ENCODE results near the gene GALNTL6.
"Not testable (repeated sequence)": the region's sequence is repeated elsewhere in the genome, so short reads cannot be mapped to it uniquely, and the experiment has no call there.

Gene GALNTL6

GRCh38 chr4:172428979-172429378, 615.8 kb downstream of the GALNTL6 start:
- DNase-seq; intact Hi-C loops (cut with DNase I): not testable (repeated sequence)

DNA sequence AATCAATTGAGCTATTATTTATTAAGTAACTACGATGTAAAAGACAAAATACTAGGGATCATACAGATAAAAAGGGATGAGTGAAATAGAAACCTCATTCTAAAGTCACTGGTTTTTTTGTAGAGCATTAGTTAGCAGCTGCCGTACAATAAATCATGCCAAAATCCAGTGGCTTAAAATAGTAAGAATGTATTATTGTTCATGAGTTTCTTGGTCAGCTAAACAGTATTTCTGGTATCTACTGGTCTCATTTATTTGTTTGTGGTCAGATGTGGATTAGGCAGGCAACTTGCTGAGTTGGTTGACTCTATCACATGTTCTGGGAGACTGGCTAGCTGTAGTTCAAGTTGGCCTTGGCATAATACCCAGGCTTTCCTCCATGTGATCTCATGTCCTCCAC, 667.3 kb downstream of the GALNTL6 start:
- DNase-seq: no peak
- intact Hi-C loops (cut with DNase I): no loop called here

GRCh38 chr4:172481802-172482508, 668.8 kb downstream of the GALNTL6 start:
- DNase-seq: peak in 1 of 42 donors; percentile 0
- intact Hi-C loops (cut with DNase I): no loop called here

GRCh38 chr4:172485007-172485406, 671.8 kb downstream of the GALNTL6 start:
- DNase-seq: no peak
- intact Hi-C loops (cut with DNase I): no loop called here

DNA sequence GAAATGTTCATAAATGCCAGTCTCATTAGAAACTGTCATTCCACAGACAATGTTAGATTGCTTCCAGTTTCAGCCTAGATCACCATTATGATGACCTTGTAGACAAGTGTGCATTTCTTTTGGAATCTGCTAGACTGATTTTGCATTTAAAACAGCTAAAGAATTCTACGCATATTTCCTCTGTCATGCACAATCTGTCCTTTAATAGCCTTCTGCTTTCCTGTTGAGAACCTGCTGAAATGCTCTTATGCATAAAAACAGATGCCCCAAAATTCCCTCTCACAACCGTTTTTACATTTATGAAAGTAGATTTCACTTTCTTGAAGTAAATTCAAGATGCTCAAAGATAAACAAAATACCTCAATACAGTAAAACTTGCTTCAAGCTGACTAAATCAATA, 673.3 kb downstream of the GALNTL6 start:
- intact Hi-C loops (cut with DNase I): no loop called here

DNA sequence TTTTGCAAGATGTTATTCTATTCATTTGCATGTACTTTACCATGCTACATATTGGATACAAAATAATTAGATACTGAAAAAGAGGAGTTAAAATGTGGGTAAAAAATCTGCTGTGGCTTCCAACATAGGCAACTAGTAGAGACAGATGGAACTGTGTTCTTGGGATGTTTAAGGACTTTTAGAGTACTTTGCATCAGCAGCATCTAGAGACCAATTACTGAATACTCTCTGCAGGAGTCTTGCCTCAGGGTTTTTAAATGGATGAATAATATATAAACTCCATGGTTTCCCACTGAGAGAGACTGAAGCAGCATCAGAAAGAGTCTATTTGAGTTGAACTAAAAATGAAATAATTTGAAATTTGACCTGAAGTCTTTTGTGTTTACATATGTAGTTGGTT, 676.7 kb downstream of the GALNTL6 start:
- no peak for DNase-seq
- intact Hi-C loops (cut with DNase I): no loop called here

More for the DNA sequence above, 673.3 kb downstream of the GALNTL6 start:
- no peak for DNase-seq

- no peak for DNase-seq
- intact Hi-C loops (cut with DNase I): no loop called here
Observed at GRCh38 chr4:172495769-172496168, 682.6 kb downstream of the GALNTL6 start.

- intact Hi-C loops (cut with DNase I): no loop called here
Observed at GRCh38 chr4:172497321-172497720, 684.1 kb downstream of the GALNTL6 start.

GRCh38 chr4:172514011-172514410, 700.8 kb downstream of the GALNTL6 start:
- no peak for DNase-seq
- intact Hi-C loops (cut with DNase I): no loop called here

More at GRCh38 chr4:172497321-172497720, 684.1 kb downstream of the GALNTL6 start:
- DNase-seq: no peak

DNA sequence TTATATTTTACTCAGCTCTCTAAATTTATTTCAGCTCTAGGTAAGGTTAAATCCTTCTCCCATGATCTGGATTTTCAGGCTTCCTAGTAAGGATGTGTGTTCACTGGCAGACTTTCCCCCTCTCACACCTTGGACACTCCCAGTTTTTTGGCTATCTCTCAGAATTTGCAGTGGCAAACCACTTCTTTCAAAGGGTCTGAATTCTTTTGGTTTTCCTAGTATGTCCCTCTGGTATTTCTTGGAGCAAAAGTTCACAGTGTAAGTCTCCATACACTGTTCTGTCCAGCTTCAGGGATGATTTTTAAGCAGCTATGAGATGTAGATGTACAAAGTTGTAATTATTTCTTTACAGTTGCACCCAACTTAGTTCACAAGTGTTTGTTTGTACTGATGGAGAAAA, 701.6 kb downstream of the GALNTL6 start:
- intact Hi-C loops (cut with DNase I): no loop called here
- DNase-seq: no peak

DNA sequence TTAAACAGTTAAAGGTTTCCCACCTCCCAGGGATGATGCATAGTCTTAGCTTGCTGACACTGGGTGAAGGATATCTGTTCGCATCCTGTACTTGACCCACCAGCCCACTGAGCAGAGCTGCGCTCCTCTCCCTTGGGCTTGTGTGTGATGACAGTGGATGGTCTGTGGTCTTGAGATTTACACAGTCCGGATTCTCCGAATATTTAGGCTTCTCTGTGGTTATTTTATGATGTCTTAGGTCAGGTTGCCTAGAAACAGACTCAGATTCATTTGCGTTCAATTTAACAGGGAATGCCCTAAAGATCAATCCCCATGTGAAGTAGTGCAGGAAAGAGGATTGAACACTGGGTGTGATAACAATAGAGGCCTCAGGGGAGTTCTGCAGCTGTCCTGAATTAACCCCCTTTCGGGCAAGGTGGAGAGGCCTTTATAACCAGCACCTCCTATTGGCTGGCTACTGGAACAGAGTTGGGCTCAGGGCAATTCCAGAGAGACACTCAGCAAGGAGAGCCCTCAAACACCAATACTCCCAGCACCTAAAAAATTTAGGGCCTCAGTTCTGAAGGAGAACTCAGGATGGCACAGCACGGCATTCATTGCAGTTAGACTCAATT, 702.2 kb downstream of the GALNTL6 start:
- no peak for DNase-seq
- intact Hi-C loops (cut with DNase I): no loop called here

- intact Hi-C loops (cut with DNase I): no loop called here
- no peak for DNase-seq
Observed at GRCh38 chr4:172517391-172517790, 704.2 kb downstream of the GALNTL6 start.

- intact Hi-C loops (cut with DNase I): no loop called here
- no peak for DNase-seq
Observed at GRCh38 chr4:172521248-172521647, 708.0 kb downstream of the GALNTL6 start.

DNA sequence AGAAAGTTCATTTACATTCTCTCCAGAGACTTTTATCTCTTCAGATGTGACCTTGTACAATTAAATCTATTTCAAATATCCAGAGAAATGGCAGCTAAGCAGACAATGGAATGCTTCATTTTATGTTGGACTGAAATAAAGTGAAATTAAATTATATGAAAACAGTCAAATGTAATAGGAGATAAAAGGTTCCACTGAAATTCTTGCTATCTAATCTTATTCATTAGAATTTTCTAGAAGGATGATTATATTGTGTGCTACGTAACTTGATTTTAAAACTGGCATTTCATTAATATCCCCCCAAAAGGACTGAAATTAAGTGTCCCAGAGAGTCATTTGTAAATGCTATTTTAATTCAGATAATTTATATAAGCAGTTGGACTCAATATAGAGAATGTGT, 708.5 kb downstream of the GALNTL6 start:
- no peak for DNase-seq
- intact Hi-C loops (cut with DNase I): no loop called here

GRCh38 chr4:172543249-172543648, 730.0 kb downstream of the GALNTL6 start:
- intact Hi-C loops (cut with DNase I): no loop called here

GRCh38 chr4:172546782-172547181, 733.6 kb downstream of the GALNTL6 start:
- DNase-seq: no peak
- intact Hi-C loops (cut with DNase I): no loop called here

More at GRCh38 chr4:172543249-172543648, 730.0 kb downstream of the GALNTL6 start:
- no peak for DNase-seq

- DNase-seq: peak in 17 of 42 donors; percentile 3 to 50 (median 14)
- intact Hi-C loops (cut with DNase I): no loop called here
Observed at GRCh38 chr4:172547724-172548123, 734.5 kb downstream of the GALNTL6 start.

- intact Hi-C loops (cut with DNase I): no loop called here
- no peak for DNase-seq
Observed at GRCh38 chr4:172553216-172553615, 740.0 kb downstream of the GALNTL6 start.

DNA sequence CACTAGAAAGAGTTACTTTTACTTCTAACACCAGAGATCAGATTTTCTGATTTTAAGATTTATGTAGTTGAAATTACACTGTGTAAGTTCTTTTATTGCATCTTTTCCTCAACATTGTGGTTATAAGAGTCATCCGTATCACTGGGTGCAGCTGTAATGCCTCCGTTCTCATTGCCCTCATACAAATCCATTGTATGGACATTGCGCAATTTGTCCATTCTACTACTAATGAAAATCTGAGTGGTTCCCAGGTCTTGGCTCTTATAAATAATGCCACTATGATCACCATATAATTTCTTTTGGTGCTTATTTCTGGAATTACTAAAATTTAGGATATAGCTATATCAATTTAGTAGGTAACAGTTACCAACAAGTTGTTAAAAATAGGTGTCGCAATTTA, 741.4 kb downstream of the GALNTL6 start:
- intact Hi-C loops (cut with DNase I): no loop called here
- no peak for DNase-seq

DNA sequence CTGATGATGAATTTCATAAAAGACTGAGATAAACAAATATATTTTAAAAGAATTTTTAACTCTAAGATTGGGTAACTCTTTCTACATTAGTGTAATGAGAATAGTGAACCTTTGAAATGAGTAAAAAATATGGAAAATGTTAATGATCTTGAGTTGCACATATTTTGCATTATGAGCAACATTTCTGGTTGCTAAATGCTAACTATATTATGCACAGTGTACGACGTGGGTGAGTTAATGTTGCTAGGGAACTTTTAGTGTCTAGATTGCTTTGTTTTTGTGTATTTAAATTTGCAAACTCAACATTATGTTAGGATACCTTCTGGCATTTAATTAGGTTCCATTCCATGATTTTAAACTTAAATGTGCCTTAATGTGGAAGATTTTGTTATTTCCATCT, 742.5 kb downstream of the GALNTL6 start:
- intact Hi-C loops (cut with DNase I): no loop called here
- no peak for DNase-seq

GRCh38 chr4:172573899-172574298, 760.7 kb downstream of the GALNTL6 start:
- intact Hi-C loops (cut with DNase I): no loop called here
- no peak for DNase-seq

All from head of caudate nucleus (tissue), 42 donors.